ENCODE measurements around the gene FNTB.

FNTB gene

GRCh38 chr14:65065719-65066118, 79.0 kb downstream of the FNTB start:
- TF ChIP-seq TCF12 (IDR thresholded peaks at IDR 0.05; ENCODE audit: low read depth) (no peak), CEBPB (IDR thresholded peaks at IDR 0.05) (no peak), NFIC (IDR thresholded peaks at IDR 0.05) (no peak), USF1 (IDR thresholded peaks at IDR 0.05) (no peak), RAD21 (IDR thresholded peaks at IDR 0.05; ENCODE audit: low read depth) (no peak), ZBTB7A (IDR thresholded peaks at IDR 0.05; ENCODE audit: low read depth) (no peak), TAF1 (IDR thresholded peaks at IDR 0.05; ENCODE audit: low read depth) (no peak), FOXM1 (IDR thresholded peaks at IDR 0.05; ENCODE audit: borderline replicate concordance, low read depth) (no peak), EGR1 (IDR thresholded peaks at IDR 0.05) (no peak), YY1 (IDR thresholded peaks at IDR 0.05; ENCODE audit: low read depth) (no peak), EP300 (IDR thresholded peaks at IDR 0.05; ENCODE audit: borderline replicate concordance) (no peak), REST (IDR thresholded peaks at IDR 0.05; ENCODE audit: low read depth) (no peak), TEAD4 (IDR thresholded peaks at IDR 0.05) (no peak), CREB1 (IDR thresholded peaks at IDR 0.05; ENCODE audit: low read depth) (no peak)
- TF ChIP-seq, protein P1, sequence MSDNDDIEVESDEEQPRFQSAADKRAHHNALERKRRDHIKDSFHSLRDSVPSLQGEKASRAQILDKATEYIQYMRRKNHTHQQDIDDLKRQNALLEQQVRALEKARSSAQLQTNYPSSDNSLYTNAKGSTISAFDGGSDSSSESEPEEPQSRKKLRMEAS (IDR thresholded peaks at IDR 0.05) = no peak

- TF ChIP-seq USF1 (IDR thresholded peaks at IDR 0.05) (no peak), RAD21 (IDR thresholded peaks at IDR 0.05; ENCODE audit: low read depth) (no peak), CREB1 (IDR thresholded peaks at IDR 0.05; ENCODE audit: low read depth) (no peak), YY1 (IDR thresholded peaks at IDR 0.05; ENCODE audit: low read depth) (no peak), TEAD4 (IDR thresholded peaks at IDR 0.05) (no peak), TAF1 (IDR thresholded peaks at IDR 0.05; ENCODE audit: low read depth) (no peak), ZBTB7A (IDR thresholded peaks at IDR 0.05; ENCODE audit: low read depth) (no peak), REST (IDR thresholded peaks at IDR 0.05; ENCODE audit: low read depth) (no peak), NFIC (IDR thresholded peaks at IDR 0.05) (no peak), TCF12 (IDR thresholded peaks at IDR 0.05; ENCODE audit: low read depth) (no peak), FOXM1 (IDR thresholded peaks at IDR 0.05; ENCODE audit: borderline replicate concordance, low read depth) (no peak), EP300 (IDR thresholded peaks at IDR 0.05; ENCODE audit: borderline replicate concordance) (no peak), CEBPB (IDR thresholded peaks at IDR 0.05) (no peak), EGR1 (IDR thresholded peaks at IDR 0.05) (no peak)
- TF ChIP-seq, protein P1 (IDR thresholded peaks at IDR 0.05) = no peak
Measured at GRCh38 chr14:65069874-65070413, 83.2 kb downstream of the FNTB start.

DNA sequence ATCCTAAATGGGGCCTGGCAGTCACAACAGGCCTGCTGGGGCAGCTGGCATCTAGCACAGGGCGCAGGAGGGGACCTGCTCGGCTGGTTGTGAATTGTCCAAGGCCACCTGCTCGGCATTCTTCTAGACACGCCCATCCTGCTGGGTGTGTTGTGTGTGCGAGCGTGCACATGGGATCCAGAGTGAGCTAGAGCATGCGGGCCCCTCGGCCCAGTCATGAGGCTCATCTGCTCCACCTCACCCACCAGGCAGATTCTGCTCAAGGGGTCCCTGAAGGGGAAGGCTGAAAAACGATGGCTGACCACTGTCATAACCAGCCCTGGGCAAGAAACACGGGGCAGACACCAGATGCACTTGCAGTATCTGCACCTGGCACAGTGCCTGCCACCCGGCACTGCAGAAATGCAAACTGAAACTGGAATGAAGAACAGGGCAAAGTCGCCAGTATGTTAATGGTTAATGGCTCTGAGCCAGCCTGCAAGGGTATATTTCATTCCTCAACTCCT, 83.8 kb downstream of the FNTB start:
- TF ChIP-seq ZBTB7A (IDR thresholded peaks at IDR 0.05; ENCODE audit: low read depth) (no peak), YY1 (IDR thresholded peaks at IDR 0.05; ENCODE audit: low read depth) (0 out of 2 replicates have a peak, but pooled peaks have one; percentile 18), EGR1 (IDR thresholded peaks at IDR 0.05) (no peak), NFIC (IDR thresholded peaks at IDR 0.05) (peak; percentile 84), REST (IDR thresholded peaks at IDR 0.05; ENCODE audit: low read depth) (no peak), USF1 (IDR thresholded peaks at IDR 0.05) (no peak; the same call in 1 of the 2 replicates), CREB1 (IDR thresholded peaks at IDR 0.05; ENCODE audit: low read depth) (no peak), TAF1 (IDR thresholded peaks at IDR 0.05; ENCODE audit: low read depth) (no peak), TEAD4 (IDR thresholded peaks at IDR 0.05) (peak; percentile 75), FOXM1 (IDR thresholded peaks at IDR 0.05; ENCODE audit: borderline replicate concordance, low read depth) (no peak; the same call in 1 of the 2 replicates), RAD21 (IDR thresholded peaks at IDR 0.05; ENCODE audit: low read depth) (no peak; the same call in 1 of the 2 replicates), EP300 (IDR thresholded peaks at IDR 0.05; ENCODE audit: borderline replicate concordance) (peak; percentile 64), CEBPB (IDR thresholded peaks at IDR 0.05) (no peak; the same call in 1 of the 2 replicates), TCF12 (IDR thresholded peaks at IDR 0.05; ENCODE audit: low read depth) (peak; percentile 94)
- TF ChIP-seq, protein P1 (IDR thresholded peaks at IDR 0.05) = peak; percentile 94
